GM18861 (cell line): ENCODE data around the gene ZXDC.

Source experiments
- ATAC-seq: cut with Tn5 transposase; IDR thresholded peaks from one replicate; pipeline ENCODE4 v1.9.1; 2021; ENCODE audit not compliant: unreplicated experiment

Gene ZXDC

GRCh38 chr3:126512916-126513650 is 37.4 kb upstream of the ZXDC start:
- no peak for ATAC-seq

DNA sequence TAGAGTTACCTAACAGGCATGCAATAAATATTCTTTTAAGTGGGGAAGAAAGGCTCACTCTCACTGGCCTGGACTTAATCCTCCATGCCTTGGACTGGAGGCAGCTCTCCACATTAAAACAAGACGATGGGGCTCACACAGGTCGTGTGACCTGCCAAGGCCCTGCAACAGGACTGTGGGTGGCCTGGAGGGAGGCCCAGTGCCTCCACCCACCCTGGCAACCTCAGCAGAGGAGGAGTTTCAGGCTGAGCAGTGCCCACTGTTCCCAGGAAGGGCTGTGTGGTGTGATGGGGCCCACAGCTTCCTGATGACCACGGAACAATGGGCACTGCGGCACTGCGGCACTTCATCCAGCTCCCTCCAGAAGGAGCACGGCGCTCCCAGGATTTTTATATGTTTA is 36.3 kb upstream of the ZXDC start:
- ATAC-seq: no peak

GRCh38 chr3:126511291-126511690 is 35.6 kb upstream of the ZXDC start:
- no peak for ATAC-seq

- ATAC-seq: no peak
Observed at GRCh38 chr3:126510308-126510910, 34.7 kb upstream of the ZXDC start.

DNA sequence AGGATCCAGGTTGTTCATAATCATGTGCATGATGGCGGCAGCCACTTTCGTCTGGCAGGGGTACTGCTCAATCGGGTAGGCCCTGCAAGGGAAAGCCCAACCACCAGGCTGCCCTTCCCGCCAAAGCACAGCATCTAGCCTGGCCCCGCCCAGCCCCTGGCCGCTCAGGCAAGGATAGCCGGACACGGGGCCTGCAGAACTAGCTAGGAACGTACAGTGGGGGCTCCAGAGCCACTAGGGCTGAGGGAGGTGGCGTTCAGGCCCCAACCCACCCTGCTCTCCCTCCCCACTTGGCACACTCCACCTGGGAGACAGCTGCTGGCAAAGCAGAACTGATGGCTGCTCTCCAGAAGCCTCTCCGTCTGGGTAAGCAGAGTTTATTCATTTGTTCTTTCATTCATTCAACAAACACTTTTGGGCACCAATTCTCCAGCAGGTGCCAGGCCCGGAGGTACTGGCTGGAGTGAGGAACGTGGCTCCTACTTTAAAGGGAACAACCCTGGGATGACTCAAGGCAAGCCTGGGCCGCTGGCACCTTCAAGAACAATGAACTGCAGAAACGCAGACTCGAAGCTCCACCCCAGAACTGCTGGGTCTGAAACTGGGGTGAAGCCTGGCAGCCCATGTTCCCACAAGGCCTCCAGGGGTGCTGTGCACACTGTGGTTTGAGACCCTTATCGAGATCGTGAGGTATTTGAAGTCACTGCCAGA is 34.1 kb upstream of the ZXDC start:
- ATAC-seq: no peak

DNA sequence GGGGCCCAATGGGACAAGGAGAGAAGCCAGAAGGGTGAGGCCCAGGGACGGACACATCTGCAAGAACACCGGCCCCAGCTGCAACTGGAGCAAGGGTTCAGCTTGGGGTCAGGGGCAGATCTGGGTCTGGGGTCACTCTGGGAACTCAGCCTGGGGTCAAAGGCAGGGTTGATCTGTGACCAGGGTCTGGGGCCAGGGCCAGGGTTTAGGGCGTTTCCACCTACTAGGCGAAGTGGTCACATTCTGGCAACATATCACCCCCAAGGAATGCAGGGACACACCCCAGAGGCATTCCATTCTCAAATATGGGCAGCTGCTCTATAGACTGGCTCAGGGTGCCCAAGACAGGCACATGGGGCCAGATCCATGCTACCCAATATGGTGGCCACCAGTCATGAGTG is 32.9 kb upstream of the ZXDC start:
- no peak for ATAC-seq

DNA sequence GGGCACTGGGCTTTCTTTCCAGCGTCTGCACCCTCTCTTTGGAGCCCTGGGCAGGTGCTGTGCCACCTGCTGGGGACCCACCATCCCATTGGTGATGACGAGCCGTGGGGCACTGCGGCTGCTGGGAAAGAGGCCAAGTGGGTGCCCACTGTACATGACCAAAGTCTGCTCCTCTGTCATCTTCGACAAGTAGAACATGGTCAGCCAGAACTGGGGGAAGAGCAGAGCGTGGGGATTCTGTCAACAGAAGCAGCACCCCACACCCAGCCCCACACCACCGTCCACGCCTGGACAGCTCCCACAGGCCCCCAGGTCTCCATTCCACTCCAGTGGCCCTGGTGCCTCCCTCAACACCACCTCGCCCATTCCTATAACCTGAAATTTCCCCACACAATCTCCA is 32.2 kb upstream of the ZXDC start:
- no peak for ATAC-seq

- no peak for ATAC-seq
Observed at GRCh38 chr3:126503701-126504100, 28.0 kb upstream of the ZXDC start.

- no peak for ATAC-seq
Observed at GRCh38 chr3:126502656-126503055, 27.0 kb upstream of the ZXDC start.

DNA sequence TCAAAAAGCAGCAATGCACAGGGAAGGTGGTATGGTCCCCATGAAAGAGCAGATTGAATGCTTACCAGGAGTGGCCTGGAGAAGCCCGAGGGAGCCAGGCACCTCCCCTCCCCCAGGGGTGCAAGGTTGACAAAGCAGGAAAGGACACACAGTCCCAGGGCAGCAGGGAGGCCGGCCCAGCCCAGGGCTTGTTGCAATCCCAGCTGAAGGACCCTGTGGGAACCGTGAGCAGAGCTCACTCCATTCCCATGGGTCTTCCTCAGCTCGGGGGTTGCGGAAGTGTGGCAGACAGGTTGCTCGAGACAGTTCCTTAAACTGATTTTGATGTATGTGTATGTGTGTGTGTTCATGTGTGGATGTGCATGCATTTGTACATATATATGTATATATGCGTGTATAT is 26.0 kb upstream of the ZXDC start:
- no peak for ATAC-seq

GRCh38 chr3:126501054-126501453 is 25.4 kb upstream of the ZXDC start:
- no peak for ATAC-seq

DNA sequence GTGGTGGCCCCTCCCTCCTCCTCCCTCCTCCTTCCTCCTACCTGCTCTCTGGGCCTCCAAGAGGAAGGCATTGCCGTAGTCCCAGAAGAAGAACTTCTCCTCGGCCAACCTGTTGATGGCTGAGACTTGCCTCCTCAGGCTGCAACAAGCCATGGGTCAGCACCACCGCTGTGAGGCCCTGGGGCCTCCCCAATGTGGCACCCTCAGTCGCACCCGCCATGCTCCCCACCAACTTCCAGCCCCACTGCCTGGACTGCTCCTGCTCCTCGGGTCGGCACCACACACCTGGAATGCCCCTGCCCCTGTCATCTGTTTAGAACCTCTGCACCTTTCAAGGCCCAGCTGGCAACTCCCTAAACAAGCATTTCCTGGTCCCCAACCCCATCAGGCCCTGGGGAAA is 24.3 kb upstream of the ZXDC start:
- no peak for ATAC-seq

DNA sequence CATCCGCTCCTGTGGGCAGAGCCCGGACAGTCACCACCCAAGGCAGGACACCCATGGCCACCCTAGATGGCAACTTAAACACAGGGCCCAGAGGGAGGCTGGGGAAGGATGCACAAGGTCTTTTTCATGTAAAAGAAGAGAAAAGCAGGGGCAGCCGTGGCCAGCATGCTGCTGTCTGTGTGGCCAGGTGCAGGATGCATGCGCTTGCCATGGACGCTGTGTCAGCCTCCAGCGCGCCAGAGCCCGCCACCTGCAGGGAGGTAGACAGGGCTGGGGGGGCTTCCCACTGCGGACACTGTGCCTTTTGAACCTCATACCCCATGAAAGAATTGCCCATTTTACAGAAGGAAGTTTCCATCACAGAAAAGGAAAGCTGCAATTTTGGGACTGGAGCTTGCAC is 23.7 kb upstream of the ZXDC start:
- ATAC-seq: no peak

DNA sequence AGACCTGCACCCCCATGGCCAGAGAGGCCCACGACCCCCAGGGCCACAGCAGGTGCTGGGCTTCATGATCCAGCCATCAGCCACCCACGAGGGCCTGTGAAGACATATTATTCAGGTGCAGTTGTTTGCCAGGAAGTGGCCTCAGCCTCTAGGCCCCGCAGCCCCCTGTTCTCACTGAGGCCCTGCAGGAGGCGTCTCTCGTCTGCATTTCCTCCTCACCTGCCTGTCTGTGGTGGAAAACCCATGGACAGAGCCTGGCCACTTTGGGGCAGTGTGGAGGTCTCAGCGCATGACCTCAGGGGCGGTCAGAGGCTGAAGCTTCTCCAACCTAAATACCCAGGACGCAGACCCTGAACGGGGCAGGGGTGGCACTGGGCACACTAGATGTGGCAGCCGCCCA is 23.2 kb upstream of the ZXDC start:
- ATAC-seq: no peak

- ATAC-seq: no peak
Observed at GRCh38 chr3:126498461-126498860, 22.8 kb upstream of the ZXDC start.

GRCh38 chr3:126497956-126498355 is 22.3 kb upstream of the ZXDC start:
- ATAC-seq: no peak

- ATAC-seq: no peak
Observed at GRCh38 chr3:126496894-126497850, 21.5 kb upstream of the ZXDC start.

GRCh38 chr3:126495786-126496185 is 20.1 kb upstream of the ZXDC start:
- no peak for ATAC-seq

DNA sequence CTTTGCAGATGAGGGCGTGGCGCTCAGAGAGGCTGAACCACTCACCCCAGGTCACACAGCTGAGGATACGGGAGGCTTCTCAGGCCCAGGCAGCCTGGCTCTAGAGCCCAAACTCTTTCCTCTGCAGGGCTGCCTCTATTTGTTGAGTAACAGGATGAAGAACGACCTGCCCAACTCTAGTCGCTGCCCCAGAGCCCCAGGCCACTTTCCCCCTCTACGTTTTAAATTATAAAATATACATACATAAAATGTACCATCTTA is 19.2 kb upstream of the ZXDC start:
- ATAC-seq: no peak

DNA sequence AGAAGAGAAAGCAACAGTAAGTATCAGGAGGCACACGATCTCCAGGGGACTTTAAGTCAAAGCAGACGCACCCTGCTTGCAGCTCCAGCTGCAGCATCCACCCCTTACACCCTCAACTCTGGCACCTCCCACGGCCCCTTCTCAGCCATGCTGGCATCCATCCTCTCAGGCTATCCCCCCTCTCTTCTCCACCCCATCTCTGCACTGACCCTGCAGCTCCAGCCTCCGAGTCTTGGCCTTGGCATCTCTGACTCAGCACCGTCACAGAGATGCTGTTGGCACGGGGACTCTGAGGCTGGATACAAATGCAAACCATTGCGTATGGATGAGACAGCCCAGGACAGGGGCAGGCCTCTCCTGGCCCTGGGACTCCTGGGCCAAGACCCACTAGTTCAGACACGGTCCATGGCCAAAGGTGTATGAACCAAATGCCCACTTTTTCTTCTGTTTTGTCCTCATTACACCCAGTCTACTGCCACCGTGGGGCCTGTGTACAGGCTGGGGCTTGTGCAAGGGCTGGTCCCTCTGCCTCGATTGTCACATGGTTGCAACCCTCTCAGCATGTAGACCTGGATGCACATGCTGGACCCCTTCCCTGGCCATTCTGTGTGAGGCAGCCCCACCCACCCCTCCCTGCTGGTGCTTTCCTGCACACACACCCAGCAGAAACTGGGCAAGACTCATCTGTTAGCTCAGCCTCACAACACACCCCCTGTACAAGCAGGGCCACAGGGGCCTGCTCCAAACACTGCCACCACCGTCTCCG is 18.7 kb upstream of the ZXDC start:
- ATAC-seq: no peak

- ATAC-seq: no peak
Observed at GRCh38 chr3:126493739-126494138, 18.0 kb upstream of the ZXDC start.
